Measurements from ENCODE around the gene MED13.
"Not testable (repeated sequence)": the region's sequence is repeated elsewhere in the genome, so short reads cannot be mapped to it uniquely, and the experiment has no call there.

Gene MED13

GRCh38 chr17:62090021-62090824, 25.1 kb upstream of the MED13 start:
- DNase-seq (ENCODE audit: low spot score), result no peak

GRCh38 chr17:62089334-62089733, 24.3 kb upstream of the MED13 start:
- no peak for DNase-seq (ENCODE audit: low spot score)

- no peak for DNase-seq (ENCODE audit: low spot score)
These were observed 21.7 kb upstream of the MED13 start for GRCh38 chr17:62086737-62087136.

- DNase-seq (ENCODE audit: low spot score), result no peak
These were observed 20.7 kb upstream of the MED13 start for GRCh38 chr17:62085511-62086408.

GRCh38 chr17:62084585-62084984, 19.5 kb upstream of the MED13 start:
- DNase-seq (ENCODE audit: low spot score), result no peak

GRCh38 chr17:62083651-62084050, 18.6 kb upstream of the MED13 start:
- no peak for DNase-seq (ENCODE audit: low spot score)

- DNase-seq (ENCODE audit: low spot score), result no peak
These were observed 15.6 kb upstream of the MED13 start for GRCh38 chr17:62080647-62081046.

GRCh38 chr17:62078009-62078408, 12.9 kb upstream of the MED13 start:
- no peak for DNase-seq (ENCODE audit: low spot score)

- DNase-seq (ENCODE audit: low spot score), result no peak
These were observed 12.0 kb upstream of the MED13 start for GRCh38 chr17:62076864-62077788.

- no peak for DNase-seq (ENCODE audit: low spot score)
These were observed 10.3 kb upstream of the MED13 start for GRCh38 chr17:62075308-62075815.

GRCh38 chr17:62073993-62074392, 8.9 kb upstream of the MED13 start:
- no peak for DNase-seq (ENCODE audit: low spot score)

- not testable (repeated sequence) for DNase-seq (ENCODE audit: low spot score)
These were observed 7.8 kb upstream of the MED13 start for GRCh38 chr17:62072855-62073254.

GRCh38 chr17:62070900-62071299, 5.8 kb upstream of the MED13 start:
- no peak for DNase-seq (ENCODE audit: low spot score)

- no peak for DNase-seq (ENCODE audit: low spot score)
These were observed 2.4 kb upstream of the MED13 start for GRCh38 chr17:62067165-62068145.

- peak; percentile 98 for DNase-seq (ENCODE audit: low spot score)
These were observed 762 bp upstream of the MED13 start for GRCh38 chr17:62065611-62066468.

GRCh38 chr17:62064029-62064790, 868 bp downstream of the MED13 start:
- DNase-seq (ENCODE audit: low spot score), result no peak

GRCh38 chr17:62062944-62063343, 2.1 kb downstream of the MED13 start:
- no peak for DNase-seq (ENCODE audit: low spot score)

GRCh38 chr17:62062302-62062701, 2.8 kb downstream of the MED13 start:
- DNase-seq (ENCODE audit: low spot score), result no peak
